Stimulated activated CD4-positive, alpha-beta T cell treated with anti-CD3 and anti-CD28 coated beads, Interleukin-1b, Interleukin-23, amount 100 ng/mL, for 48 hours (primary cell): ENCODE measurements around the gene LHFPL2.

Experiments used
- DNase-seq: peaks from one replicate; pipeline ENCODE4 v3.0.0-alpha.2; 2020

LHFPL2 gene

DNA sequence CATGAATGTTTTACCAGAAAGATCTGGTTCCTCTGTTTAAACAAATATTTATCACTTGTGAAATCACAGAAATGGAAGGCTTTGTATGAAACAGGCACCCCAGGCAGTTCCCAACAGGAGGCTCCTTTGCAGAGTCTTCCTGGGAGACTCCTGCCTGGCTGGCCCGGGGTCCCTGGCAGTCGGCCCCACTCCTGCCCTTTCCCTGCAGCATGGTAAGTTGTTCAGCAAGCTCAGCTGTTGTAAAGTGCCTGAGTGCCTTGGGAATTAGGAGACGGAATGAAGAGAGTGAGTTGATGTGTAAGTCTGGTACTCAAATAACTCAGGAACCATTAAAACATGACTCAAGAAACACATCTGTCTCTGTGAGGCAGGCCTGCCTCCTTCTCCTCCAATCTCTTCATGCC is 17.5 kb upstream of the LHFPL2 start:
- no peak for DNase-seq

DNA sequence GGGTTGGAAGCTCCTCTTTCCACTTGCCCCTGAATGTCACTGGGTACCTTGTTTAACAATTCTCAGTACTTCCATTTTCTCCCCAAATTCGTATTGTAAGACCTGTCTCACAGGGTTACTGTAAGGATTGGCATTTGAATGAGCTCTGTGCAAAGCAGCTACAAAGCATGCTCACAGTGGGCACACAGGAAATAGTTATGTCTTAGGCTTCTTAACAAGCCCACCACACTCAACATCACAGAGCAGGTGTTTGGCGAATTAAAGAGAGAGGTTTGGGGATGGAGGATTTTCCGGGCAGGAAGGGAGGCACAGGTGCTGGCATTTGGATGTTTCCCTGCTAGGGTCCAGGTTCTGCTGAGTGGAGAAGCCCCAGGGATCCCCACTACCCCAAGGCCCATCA is 17.0 kb upstream of the LHFPL2 start:
- DNase-seq, result no peak

DNA sequence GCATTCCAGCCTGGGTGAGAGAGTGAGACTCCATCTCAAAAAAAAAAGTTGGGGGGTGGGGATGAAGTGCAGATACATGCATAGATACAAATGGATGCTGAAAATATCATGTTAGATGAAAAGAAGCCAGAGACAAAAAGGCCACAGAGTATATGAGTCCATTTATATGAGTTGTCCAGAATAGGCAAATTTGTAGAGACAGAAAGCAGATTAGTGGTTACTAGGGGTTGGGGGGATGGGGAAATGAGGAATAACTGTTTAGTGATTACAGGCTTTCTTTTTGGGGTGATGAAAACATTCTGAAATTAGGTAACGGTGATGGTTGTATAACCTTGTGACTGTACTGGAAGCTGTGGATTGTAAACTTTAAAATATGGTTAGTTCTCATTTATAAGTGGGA is 13.8 kb upstream of the LHFPL2 start:
- no peak for DNase-seq

DNA sequence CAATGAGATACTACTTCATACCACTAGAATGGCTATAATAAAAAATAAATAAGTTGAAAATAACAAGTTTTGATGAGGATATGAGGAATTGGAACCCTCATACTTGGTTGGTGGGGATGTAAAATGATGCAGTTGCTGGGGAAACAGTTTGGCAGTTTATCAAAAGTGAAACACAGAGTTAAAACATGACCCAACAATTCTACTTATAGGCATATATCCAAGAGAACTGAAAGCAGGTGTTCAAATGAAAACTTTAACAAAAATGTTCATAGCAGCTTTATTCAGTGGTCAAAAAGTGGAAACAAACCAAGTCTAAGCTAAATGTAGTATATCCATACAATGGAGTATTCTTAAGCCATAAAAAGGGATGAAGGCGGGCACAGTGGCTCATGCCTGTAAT is 13.1 kb upstream of the LHFPL2 start:
- no peak for DNase-seq

DNA sequence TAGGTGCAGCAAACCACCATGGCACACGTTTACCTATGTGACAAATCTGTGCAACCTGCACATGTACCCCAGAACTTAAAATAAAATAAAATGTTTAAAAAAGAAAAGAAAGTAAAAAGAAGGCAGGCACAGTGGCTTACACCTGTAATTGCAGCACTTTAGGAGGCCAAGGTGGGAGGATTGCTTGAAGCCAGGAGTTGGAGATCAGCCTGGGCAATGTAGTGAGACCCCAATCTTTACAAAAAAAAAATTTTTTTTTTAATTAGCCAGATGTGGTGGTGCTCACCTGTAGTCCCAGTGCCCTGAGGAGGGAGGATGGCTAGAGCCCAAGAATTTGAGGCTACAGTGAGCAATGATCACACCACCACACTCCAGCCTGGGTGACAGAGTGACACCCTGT is 12.5 kb upstream of the LHFPL2 start:
- no peak for DNase-seq

DNA sequence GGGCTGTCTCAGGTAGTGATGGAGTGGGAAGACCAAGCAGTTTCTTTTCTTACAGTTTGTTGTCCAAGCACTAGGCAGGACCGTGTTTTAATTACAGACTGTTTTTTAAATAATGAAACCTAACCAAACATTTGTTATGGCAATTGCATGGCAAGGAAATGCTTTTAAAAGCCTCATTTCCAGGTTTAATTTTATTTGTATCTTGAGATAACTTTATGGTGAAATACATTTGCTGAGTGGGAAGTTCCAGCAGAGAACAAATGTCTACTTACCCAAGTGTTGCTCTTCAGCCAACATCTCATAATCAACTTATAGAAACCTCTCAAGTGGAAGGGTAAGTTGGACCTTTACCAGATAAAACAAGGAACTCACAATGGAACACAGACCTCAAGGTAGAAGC is 11.8 kb upstream of the LHFPL2 start:
- DNase-seq, result no peak

DNA sequence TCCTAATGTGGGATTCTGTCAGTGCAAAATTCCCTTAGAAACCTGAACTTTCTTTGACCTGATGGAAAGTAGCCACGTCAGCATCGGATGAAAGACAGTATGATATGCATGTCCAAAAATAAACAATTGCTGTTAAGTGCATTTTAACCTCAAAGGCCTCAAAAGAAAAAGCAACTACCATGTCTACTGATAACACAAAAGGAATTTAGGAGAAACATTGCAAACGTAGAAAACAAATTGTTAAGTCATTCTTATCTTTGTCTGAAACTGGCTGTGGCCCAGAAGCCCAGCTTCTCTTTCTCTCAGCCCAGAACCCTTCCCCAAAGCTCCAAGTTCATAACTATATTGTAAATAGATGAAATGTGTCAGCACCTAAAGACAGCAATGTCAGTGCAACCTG is 11.1 kb upstream of the LHFPL2 start:
- no peak for DNase-seq

DNA sequence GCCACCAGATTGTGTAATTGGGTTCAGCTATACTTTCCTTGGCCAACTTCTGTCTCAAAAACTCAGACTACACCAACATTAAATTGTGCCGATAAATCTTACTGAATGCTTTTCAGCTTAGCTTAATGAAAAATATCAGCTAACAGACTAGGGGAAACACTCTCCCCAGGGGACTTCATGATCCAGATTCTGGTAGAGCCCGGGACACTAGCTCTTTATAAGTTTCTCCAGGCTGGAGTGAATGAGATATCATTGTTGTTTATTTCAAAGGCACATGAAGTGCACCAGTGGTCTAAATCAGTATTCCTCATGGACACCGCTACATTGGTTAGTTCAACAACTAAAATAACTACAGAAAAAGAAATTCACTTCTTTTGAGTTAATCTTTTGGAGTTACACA is 10.5 kb upstream of the LHFPL2 start:
- DNase-seq, result no peak

DNA sequence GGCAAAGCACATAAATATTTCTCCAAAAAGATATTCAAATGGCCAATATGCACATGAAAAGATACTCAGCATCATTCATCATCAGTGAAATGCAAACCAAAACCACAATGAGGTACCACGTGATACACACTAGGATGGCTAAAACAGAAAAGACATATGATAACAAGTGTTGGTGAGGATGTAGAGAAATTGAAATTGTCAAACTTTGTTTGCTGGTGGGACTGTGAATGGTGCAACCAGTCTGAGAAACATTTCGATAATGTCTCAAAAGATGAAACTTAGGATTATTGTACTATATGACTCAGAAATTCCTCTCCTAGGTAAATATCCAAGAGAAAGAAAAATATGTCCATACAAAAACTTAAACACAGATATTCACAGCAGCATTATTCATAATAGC is 8.6 kb upstream of the LHFPL2 start:
- DNase-seq, result no peak

DNA sequence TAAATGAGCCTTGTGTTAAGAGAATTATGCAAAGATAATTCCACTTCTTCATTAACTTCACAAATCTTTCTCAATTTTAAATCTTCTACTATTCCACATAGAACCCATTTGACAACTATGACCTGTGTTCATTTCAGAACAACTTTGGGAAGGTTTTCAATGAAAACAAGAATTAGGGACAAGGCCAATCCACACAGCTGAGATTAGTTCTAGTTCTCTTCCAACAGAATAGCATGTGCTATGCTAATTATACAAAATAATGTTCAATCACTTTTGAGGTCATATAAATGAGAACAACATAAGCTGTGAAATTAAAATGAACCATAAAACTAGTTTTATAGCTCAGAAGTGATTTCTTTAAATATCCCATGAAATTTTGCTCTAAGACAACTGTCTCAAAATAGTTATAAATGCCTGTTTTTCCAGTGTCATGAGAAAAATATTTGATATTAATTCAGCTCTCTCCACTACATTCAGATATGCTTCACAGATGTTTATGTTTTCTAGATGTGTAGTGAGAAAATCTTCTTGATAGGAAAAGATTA is 7.2 kb upstream of the LHFPL2 start:
- DNase-seq, result no peak

DNA sequence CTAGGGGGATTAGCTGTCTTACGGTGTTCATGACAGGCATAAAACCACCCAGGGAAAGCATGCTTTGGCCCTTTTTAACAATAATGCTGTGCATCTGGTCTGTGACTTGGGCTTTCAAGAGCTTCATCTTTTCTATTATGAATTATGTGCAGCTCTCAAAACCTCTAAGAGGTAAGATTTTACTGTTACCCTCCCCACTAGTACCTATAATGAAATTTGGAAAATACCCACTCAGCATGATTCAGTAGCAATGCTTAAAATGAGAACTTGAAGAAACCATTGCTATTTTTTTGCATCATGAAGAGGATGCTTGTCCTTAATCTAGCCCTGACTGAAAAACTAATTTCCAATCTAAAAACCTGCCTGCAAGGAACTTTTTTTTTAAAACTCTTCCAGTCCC is 5.8 kb upstream of the LHFPL2 start:
- no peak for DNase-seq

DNA sequence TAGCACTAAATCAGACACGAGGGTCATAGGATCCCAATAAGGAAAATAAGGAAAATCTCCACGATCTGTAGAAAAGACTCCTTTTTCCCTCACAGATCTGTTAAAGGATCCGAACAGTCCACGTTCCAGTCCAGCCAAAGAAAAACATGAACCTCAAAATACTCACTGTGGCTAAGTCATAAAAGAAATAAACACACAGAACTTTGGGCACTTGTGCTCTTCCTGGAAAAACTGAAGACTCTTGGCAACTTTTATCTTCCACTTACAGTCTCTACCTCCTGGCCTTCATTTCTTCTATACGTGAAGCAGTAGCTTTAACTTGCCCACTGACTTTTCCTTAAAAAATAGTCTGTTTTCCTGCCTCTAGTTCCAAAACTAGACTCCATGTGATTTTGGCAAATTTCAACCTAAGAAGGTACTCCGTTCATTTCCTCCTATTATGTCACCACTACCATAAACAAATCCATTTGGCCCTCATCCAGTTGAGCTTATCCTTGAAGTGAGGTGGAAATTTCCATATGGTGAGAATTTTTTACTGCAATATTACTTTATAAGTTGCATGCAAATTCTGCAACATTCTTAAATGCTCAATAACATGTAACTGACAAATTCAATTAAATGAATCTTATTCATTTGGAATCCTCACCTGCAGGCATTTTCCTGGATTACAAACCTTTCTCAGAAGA is 5.3 kb upstream of the LHFPL2 start:
- no peak for DNase-seq

DNA sequence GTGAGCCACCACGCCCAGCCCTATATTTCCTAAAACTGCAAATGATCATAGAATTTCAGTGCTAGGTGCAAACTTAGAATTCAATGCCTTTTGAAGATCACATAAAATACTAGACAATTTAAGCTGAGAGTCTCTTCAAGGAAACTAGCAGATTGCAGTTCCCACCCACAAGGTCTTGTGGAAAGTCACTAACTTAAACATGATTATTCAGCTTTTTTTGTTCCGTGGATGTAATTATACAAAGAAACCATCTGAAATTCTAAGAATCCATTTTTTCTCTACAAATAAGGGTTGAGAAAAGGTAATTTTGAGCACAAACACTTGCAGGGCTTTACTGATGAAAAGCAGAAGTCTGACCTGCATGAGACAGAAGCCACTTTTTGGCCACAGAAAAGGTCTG is 4.5 kb upstream of the LHFPL2 start:
- no peak for DNase-seq

DNA sequence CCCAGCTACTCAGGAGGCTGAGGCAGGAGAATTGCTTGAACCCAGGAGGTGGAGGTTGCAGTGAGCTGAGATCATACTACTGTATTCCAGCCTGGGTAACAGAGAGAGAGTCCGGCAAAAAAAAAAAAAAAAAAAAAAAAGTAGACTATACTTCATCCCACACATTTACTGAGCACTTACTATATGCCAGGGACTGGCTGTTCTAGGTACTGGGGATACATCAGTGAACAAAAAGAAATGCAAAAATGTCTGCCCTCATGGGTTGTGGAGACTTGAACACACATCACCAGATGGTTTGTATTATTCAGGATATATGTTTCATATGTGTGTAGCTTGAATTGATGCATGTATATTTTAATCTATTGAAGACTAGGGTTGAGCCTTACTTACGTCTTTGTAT is 2.9 kb upstream of the LHFPL2 start:
- no peak for DNase-seq

DNA sequence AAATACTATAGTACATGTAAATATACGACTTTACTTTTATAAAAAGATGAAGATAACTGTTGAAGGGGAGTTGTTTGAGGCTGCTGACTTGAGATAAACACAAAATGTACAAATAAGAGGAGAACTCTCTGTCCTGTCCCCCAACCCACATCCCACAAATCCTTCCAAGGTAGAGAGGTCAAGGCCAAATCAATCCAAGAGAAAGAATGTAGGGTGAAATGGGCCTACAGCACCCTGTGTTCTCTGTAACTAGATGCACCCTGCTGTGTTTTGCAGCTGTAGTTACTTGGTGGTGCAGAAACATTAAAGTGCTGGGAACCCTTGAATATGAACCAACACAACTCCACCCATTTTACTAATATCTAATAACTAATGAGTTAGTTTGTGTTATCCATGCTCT is 2.0 kb upstream of the LHFPL2 start:
- no peak for DNase-seq

DNA sequence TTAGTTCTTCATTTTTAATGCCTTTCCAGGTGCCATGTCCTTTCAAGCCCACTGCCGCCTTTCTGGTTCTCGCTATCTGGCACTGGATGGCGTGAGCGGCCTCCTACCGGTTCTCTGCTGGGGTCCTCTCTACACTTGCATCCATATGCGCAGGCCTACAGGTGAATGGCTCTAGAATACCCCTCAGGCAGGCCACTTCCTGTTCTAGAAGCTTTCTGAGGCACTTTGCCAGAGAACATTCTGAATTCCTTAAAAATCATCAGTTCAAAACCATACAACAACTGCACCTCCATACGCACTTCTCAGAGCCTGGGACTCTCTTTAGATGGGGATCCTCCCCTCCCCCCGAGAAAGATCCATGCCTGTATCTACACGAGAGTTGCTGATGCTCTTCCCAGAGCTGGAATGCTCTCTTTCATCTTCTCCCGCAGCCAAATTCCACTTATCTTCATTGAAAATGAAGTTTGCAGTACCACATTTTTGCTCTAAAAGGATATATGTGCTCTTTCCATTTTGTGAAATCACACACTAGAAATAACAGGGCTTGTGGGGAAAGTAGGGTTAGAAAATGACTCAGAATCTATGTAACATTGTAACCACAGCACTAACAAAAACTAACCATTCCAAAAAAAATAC is 1.4 kb upstream of the LHFPL2 start:
- no peak for DNase-seq

DNA sequence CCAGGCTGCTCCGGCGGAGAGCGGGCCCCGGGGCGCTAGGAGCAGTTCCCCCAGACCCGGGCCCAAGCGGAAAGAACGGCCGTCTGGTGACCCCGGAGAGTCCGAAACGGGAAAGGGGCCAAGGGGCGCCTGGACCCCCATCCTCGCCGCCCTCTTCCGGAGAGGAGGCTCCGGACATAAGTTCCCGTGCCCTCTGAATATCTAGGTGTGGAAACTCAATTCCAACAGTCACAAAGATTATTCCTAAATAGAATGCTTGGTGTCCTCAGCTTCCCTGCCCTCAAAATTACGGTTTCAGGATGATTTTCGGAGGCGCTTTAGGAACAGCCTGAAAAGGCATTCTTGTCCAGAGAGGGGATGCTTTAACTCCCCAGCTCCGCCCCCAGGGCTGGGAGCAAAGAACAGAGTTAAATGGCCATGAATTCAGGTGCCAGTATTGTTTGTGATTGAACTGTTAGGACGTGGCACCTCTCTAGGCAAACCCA is 681 bp upstream of the LHFPL2 start:
- DNase-seq, result no peak

DNA sequence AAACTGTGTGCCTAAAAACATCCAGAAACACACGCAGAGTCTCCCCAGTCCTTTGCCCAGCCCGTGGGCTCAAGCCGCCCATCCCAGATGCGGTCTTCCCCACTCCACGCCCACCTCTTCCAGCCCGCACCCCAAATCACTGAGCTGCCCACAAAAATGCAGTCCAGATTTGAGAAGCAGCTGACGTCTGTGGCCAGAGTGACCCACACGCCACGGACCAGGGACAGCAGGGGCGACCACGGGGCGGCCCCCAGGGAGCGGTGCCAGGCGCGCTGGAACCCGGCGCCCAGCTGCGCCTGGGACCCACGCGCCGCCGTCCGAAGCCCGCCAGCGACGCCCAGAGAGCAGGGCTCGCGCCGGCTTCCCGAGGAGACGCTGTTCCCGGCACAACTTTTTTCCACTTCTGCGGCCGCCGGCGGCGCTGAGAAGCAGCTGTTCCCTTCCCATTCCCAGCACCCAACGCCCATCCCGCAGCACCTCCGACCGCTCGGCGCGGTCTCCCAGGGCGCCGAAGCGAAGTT is 674 bp downstream of the LHFPL2 start:
- DNase-seq, result no peak

DNA sequence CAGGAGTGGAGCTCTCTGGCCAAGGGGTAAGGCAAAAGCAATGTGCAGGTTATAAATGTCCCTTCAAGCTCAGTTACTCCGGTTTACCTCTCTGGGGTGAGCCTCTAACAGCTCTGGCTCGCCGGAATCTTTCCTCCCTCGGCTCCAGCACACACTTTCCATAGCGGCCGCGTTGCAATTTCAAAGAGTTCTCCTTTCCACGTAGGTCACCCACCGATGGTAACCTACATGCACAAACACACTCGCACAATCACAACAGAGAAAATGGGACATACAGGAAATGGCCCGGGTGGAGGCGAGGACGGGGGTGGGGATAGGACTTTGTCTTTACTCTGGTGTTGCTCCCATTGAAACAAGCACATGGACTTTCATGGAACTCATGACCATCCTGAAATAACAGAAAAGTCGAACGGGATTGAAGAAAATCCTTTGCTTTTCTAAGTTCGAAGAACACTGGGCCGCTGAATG is 1.2 kb downstream of the LHFPL2 start:
- DNase-seq, result no peak

DNA sequence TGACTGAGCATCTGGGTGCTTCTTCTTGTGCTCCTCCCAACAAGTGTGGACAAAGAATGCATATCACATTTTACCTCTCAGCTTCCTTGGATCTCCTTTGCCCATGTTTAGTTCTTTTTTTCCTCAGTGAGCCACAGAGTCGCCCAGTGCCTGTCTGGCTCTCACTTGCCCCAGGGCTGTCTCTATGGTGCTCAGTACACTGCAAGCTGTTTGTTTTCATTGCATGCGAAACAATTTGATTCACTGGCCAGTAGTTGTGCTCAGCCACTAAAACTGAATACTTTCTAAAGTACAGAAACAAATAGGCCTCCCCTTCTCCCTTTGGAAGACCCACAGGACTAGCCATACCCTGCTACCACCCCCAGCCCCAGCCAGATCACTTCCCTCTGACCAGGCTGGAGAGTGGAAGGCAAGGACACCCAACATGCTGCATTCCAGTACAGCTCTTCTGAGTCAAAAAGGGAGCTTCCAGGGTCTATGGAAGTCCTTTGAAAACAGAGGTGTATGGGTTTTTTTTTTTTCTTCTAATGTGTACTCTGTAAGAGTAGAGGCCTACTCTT is 3.8 kb downstream of the LHFPL2 start:
- DNase-seq, result no peak

DNA sequence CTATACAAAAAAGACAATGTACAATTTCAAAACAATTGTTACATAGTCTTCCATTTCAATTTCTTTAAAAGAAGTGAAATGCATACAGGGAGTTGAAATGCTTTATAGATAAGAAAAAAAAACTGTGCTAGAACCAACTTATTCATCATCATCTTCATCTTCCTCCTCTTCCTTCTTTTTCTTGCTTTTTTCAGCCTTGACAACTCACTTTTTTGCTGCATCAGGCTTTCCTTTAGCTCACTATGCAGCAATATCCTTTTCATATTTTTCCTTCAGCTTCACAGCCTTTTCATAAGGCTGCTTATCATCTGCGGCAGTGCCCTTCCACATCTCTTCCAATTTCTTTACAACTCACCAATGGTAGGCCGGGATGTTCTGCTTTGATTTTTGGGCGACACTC is 4.4 kb downstream of the LHFPL2 start:
- no peak for DNase-seq

DNA sequence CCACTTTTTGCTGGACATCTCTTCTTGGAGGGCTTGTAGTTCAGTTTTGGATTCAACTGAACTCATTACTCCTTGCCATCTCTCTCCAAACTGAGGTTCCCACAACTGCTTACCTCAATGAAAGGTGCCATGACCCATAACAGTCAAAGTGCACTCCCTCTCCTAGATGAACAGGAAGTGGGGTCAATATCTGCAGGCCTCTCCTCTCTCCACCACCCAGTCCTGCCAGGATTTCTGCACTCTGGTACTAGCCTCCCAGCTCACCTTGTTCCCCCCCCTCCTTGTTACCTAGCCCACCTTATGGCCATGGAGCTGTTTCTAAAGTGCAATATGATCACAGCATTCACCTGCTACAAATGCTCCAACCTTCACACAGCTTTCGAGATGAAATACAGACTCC is 5.9 kb downstream of the LHFPL2 start:
- DNase-seq, result no peak

DNA sequence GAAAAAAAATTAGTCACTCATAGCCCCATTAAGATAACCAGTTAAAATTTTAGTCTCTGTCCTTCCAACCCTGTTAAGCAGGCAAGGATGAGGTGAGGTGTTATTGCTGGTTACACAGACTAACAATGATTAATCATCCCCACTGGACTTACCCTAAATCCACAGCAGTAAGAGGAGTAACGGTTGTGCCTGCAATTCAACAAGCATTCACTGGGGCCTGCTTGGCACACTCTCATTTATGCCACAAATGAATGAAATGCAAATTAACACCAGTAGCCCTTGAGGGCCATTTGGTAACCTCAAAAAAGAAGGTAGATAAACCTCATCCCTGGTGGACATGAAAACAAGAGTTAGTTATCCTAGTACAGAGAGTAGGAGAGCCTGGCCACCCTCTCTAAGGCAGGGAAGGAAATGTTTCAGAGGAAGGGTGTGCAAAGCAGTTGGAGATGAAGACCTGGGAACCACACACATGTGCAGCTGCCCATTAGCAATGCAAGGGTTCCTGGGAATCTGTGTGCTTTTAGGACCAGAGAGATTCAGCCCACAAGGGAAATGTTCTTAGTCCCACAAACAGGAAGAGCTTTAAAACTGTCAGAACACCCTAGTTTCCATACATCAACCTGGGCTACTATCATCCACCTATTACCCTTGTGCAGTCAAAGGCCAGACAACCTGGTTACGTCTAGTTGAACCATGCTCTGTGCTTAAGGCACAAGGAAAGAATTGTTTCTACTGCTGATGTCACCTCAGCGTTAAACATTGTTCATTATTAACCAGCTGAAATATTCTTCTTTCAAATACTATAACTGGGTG is 7.7 kb downstream of the LHFPL2 start:
- DNase-seq, result no peak
